Upper lobe of right lung (tissue), 1 donor: ENCODE measurements around the gene NONO. TPM values are rescaled to one million over a fixed set of nuclear protein-coding genes. Genes with fewer than 3 reads are reported as not detected.
A peak's percentile ranks its signal among the peaks of the same experiment; 100 is the strongest.

Experiments used
- ATAC-seq: fragments of 200-7000 bp; cut with Tn5 transposase; one replicate; pipeline ENCODE4 v1.9.1; 2020; ENCODE audit warnings: mild to moderate bottlenecking, moderate library complexity
- DNase-seq: peaks from one replicate; pipeline ENCODE4 v3.0.0-alpha.2; 2020
- H3K27ac ChIP-seq: fragments of 200-600 bp; one replicate; pipeline ENCODE4 v1.8.0; 2022
- H3K27me3 ChIP-seq: fragments of 200-600 bp; one replicate; pipeline ENCODE4 v1.8.0; 2022; ENCODE audit warnings: mild to moderate bottlenecking
- H3K36me3 ChIP-seq: fragments of 200-600 bp; one replicate; pipeline ENCODE4 v1.8.0; 2022
- H3K4me1 ChIP-seq: fragments of 200-600 bp; one replicate; pipeline ENCODE4 v1.8.0; 2022
- H3K4me3 ChIP-seq: fragments of 200-600 bp; one replicate; pipeline ENCODE4 v1.8.0; 2022; ENCODE audit warnings: mild to moderate bottlenecking
- H3K9me3 ChIP-seq: fragments of 200-600 bp; one replicate; pipeline ENCODE4 v1.8.0; 2022
- CTCF ChIP-seq: fragments of 200-600 bp; IDR thresholded peaks from one replicate; pipeline ENCODE4 v1.8.0; 2022; ENCODE audit warnings: antibody characterized with exemption
- intact Hi-C: fragments of 100-400 bp; cut with DNase I; formaldehyde crosslinking; loops from one replicate; pipeline ENCODE4 v1.11.0; 2022
- long read RNA-seq: library from polyadenylated mRNA; unstranded; transcript quantifications from one replicate; pipeline ENCODE4 v2.0.0, GENCODE V29; 2021
- total RNA-seq: library from RNA; stranded (reverse); fragmentation: NEBNext Ultra II Directional; extraction: Animal tissue kit (Norgen Biotek cat#: 25700); gene quantifications from one replicate; pipeline ENCODE4 v1.2.1, GENCODE V29; 2021
- donor health status: DM: no; HTN: yes; CAD: no; lungs with severe emphysema.

The NONO gene
- total RNA-seq, result 208 TPM
- long read RNA-seq, transcript NONO-203 (13 exons, 1,921 nt), result minor isoform, 5 of 316 reads
- long read RNA-seq, transcript NONO-202 (11 exons, 2,606 nt), result minor isoform, 15 of 316 reads
- long read RNA-seq, transcript NONO-201 (12 exons, 2,713 nt), result major isoform, 256 of 316 reads
- long read RNA-seq, partial matches to known transcripts, result 9 of 316 reads
- long read RNA-seq, other reads (novel, unspliced or antisense), result 30 of 316 reads

- H3K4me1 ChIP-seq, result peaks cover 12% of the 10 kb centered on the region
- intact Hi-C loops, result no loop called here
- ATAC-seq (peak; percentile 98), DNase-seq (peak; percentile 89)
- H3K36me3 ChIP-seq, result no peaks in the 10 kb centered on the region
- TF ChIP-seq CTCF, result no peak
- peak within 1 kb of the TSS; percentile 92 for H3K27ac ChIP-seq
- H3K4me3 ChIP-seq, result peak within 1 kb of the TSS; percentile 68
- no peaks in the 10 kb centered on the region for H3K9me3 ChIP-seq
- H3K27me3 ChIP-seq, result no peaks in the 10 kb centered on the region
These were observed at the start of gene NONO for GRCh38 chrX:71283403-71284143. TSS of gene NONO (plus strand) at chrX:71283635. CDS start at chrX:71290638, 7,003 bp downstream.

GRCh38 chrX:71235482-71235881 is 48.0 kb upstream of the NONO start:
- H3K27ac ChIP-seq, result no peak overlapping the region
- H3K27me3 ChIP-seq, result no peaks in the 10 kb centered on the region
- intact Hi-C loops, result no loop called here
- no peak overlapping the region for H3K4me3 ChIP-seq
- no peaks in the 10 kb centered on the region for H3K4me1 ChIP-seq
- DNase-seq (no peak), ATAC-seq (no peak)
- no peaks in the 10 kb centered on the region for H3K36me3 ChIP-seq
- TF ChIP-seq CTCF, result no peak
- no peaks in the 10 kb centered on the region for H3K9me3 ChIP-seq

GRCh38 chrX:71236836-71237235 is 46.6 kb upstream of the NONO start:
- DNase-seq, result no peak
- no peak overlapping the region for H3K4me3 ChIP-seq
- H3K27ac ChIP-seq, result no peak overlapping the region
- ATAC-seq, result no peak
- intact Hi-C loops, result no loop called here
- no peaks in the 10 kb centered on the region for H3K9me3 ChIP-seq
- no peaks in the 10 kb centered on the region for H3K27me3 ChIP-seq
- H3K36me3 ChIP-seq, result no peaks in the 10 kb centered on the region
- no peak for TF ChIP-seq CTCF
- H3K4me1 ChIP-seq, result no peaks in the 10 kb centered on the region

GRCh38 chrX:71239781-71240180 is 43.7 kb upstream of the NONO start:
- Histone ChIP-seq H3K27ac (no peak overlapping the region), H3K27me3 (no peaks in the 10 kb centered on the region), H3K36me3 (peaks cover 4% of the 10 kb centered on the region), H3K4me1 (no peaks in the 10 kb centered on the region), H3K4me3 (no peak overlapping the region), H3K9me3 (no peaks in the 10 kb centered on the region)
- ATAC-seq (peak; percentile 45), DNase-seq (no peak)
- intact Hi-C loops, result no loop called here
- TF ChIP-seq CTCF, result no peak

GRCh38 chrX:71241301-71241700 is 42.1 kb upstream of the NONO start:
- ATAC-seq, result no peak
- DNase-seq, result no peak
- intact Hi-C loops, result no loop called here
- Histone ChIP-seq H3K27me3 (no peaks in the 10 kb centered on the region), H3K36me3 (peaks cover 4% of the 10 kb centered on the region), H3K27ac (no peak overlapping the region), H3K9me3 (no peaks in the 10 kb centered on the region), H3K4me3 (no peak overlapping the region), H3K4me1 (no peaks in the 10 kb centered on the region)
- TF ChIP-seq CTCF, result no peak
